ENCODE data around the gene ASTN2.

DNA sequence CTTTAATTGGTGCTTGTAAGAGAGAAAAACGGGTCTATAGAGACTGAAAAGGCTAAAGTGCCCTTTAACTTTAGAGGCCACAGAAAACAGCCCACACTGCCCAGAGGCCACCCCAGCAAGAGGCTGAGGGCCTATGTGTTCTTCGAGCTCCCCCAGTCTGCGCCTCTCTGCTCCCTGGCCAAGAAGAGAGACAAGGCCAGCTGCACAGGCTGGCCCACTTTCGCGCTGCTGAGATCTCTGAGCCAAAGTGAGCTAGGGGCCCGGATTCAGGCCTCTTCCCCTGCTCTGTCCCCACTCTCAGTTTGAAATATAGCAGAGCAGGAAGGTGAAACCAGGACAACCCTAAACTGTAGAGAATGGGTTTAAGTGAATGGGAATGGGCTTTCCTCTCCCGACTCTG, 859.7 kb downstream of the ASTN2 start:
- TF ChIP-seq CTCF (IDR thresholded peaks at IDR 0.05) (no peak), POLR2A (IDR thresholded peaks at IDR 0.05) (no peak), EP300 (IDR thresholded peaks at IDR 0.05) (no peak)
